PC-9 (cell line): ENCODE results near the gene SKIDA1. TPM values are rescaled to one million over a fixed set of nuclear protein-coding genes. Genes with fewer than 3 reads are reported as not detected.

ENCODE experiments used
- BruUV-seq: library from RNA; stranded (reverse); fragments of 400-500 nt; replicated peaks from 2 replicates; lab custom pipeline; 2021; lab: Mats Ljungman, UMichigan
- CTCF ChIA-PET: fragments of 300-600 bp; sonication (Branson Sonifier 250); formaldehyde crosslinking; loops from one replicate; lab custom pipeline; 2022; ENCODE audit warnings: antibody characterized with exemption; lab: Charles Lee
- POLR2A ChIA-PET: fragments of 300-600 bp; sonication (Branson Sonifier 250); formaldehyde crosslinking; loops from one replicate; lab custom pipeline; 2022; ENCODE audit warnings: antibody characterized with exemption; ENCODE audit not compliant: unreplicated experiment; lab: Charles Lee
- DNase-seq, 2 experiments: peaks; one replicate each; pipeline versions ENCODE4 v3.0.0 to v3.0.0-alpha.2; 2015 to 2022; ENCODE audit warnings: mixed read lengths in 1 of 2
- H2AFZ ChIP-seq: fragments of 200-600 bp; sonication (generic); 2 replicates; pipeline ENCODE4 v1.8.1; 2017; ENCODE audit warnings: antibody characterized with exemption
- H3F3A ChIP-seq: fragments of 200-600 bp; sonication (generic); 2 replicates; pipeline ENCODE4 v1.8.1; 2017; ENCODE audit warnings: antibody characterized with exemption, mild to moderate bottlenecking, low read depth; ENCODE audit not compliant: insufficient read depth
- H3K27ac ChIP-seq: fragments of 200-600 bp; sonication (generic); 2 replicates; pipeline ENCODE4 v1.6.1; 2016; ENCODE audit warnings: mixed run types
- H3K27me3 ChIP-seq: fragments of 200-600 bp; sonication (generic); 2 replicates; pipeline ENCODE4 v1.6.1; 2016; ENCODE audit warnings: low read depth, mixed run types; ENCODE audit not compliant: insufficient read depth
- H3K36me3 ChIP-seq: fragments of 200-600 bp; sonication (generic); 2 replicates; pipeline ENCODE4 v1.6.1; 2016; ENCODE audit warnings: low read depth, mixed run types
- H3K4me1 ChIP-seq: fragments of 200-600 bp; sonication (generic); replicated peaks from 2 replicates; pipeline ENCODE4 v1.6.1; 2016; ENCODE audit warnings: mixed run types; ENCODE audit not compliant: insufficient read depth
- H3K4me2 ChIP-seq: fragments of 200-600 bp; sonication (generic); 2 replicates; pipeline ENCODE4 v1.6.1; 2017; ENCODE audit warnings: mixed run types
- H3K4me3 ChIP-seq: fragments of 200-600 bp; sonication (generic); 2 replicates; pipeline ENCODE4 v1.6.1; 2016; ENCODE audit warnings: mixed run types
- H3K79me2 ChIP-seq: fragments of 200-600 bp; sonication (generic); 2 replicates; pipeline ENCODE4 v1.6.1; 2017; ENCODE audit warnings: low read depth, mixed run types
- H3K9me2 ChIP-seq: fragments of 200-600 bp; sonication (generic); 2 replicates; pipeline ENCODE4 v1.8.1; 2017; ENCODE audit warnings: mild to moderate bottlenecking; ENCODE audit not compliant: insufficient read depth
- H3K9me3 ChIP-seq: fragments of 200-600 bp; sonication (generic); 2 replicates; pipeline ENCODE4 v1.8.1; 2016; ENCODE audit warnings: low read depth; ENCODE audit not compliant: insufficient read depth
- H4K20me1 ChIP-seq: fragments of 200-600 bp; sonication (generic); 2 replicates; pipeline ENCODE4 v1.8.1; 2017; ENCODE audit not compliant: insufficient read depth
- CTCF ChIP-seq: fragments of 200-600 bp; sonication (generic); conservative IDR thresholded peaks from 2 replicates; pipeline ENCODE4 v1.6.1; 2017; ENCODE audit warnings: mixed run types, antibody characterized with exemption, mild to moderate bottlenecking, moderate library complexity
- EZH2 ChIP-seq: fragments of 200-600 bp; sonication (generic); IDR thresholded peaks from 2 replicates; pipeline ENCODE4 v1.8.0; 2017; ENCODE audit warnings: antibody characterized with exemption, low read depth
- intact Hi-C: fragments of 100-400 bp; cut with micrococcal nuclease; formaldehyde crosslinking; loops from one replicate; pipeline ENCODE4 v1.10.0; 2022; ENCODE audit not compliant: unreplicated experiment
- total RNA-seq: library from RNA; stranded (reverse); gene quantifications from 2 replicates; pipeline ENCODE4 v1.2.3, GENCODE V29; 2021

SKIDA1 gene
- total RNA-seq, 1 experiment from 2014 or later, result 1.1 TPM

DNA sequence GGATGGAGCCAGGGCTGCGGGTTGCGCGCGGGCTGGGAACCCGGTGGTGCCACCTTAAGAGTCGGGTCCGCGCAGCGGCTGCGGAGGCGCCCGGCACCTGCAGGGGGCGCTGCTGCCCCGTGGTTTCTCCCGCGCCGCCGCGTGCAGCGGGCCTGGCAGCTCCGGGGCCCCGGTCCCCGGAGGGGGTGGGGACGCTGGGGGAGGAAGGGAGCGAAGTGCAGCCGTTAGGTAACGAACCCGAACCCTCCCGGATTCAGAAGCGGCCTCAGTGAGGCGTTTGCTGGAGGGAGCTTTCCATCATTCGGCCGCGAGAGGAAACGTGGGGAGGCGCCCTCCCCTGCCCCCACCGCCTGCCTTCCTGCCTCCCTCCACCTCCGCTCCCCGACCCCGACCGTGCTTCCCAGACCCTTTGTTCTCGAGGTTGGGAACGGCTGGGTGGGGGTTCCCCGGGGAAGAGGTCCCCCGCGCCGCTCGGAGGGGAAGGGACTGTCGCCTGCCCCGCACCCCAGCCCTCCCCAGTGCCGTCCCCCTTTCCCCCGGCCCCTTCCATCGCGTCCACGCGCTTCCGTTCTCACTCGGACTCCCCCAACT lies 29.6 kb downstream of the SKIDA1 start:
- peak overlapping the region; percentile 48 for H3K27ac ChIP-seq
- H3K27me3 ChIP-seq, result no peaks in the 10 kb centered on the region
- ChIA-PET POLR2A (interaction anchor here (0.6 to 1.1 kb wide), 2 partner anchors 32 to 36 kb away, joined by 4 to 20 read pairs; no protein-coding TSS in a partner anchor), CTCF (interaction anchor here (0.5 to 1.7 kb wide), 11 partner anchors 23 to 476 kb away, joined by 3 to 11 read pairs (median 6); no protein-coding TSS in a partner anchor)
- H3K79me2 ChIP-seq, result no peaks in the 10 kb centered on the region
- H3K4me1 ChIP-seq, result peaks cover 6% of the 10 kb centered on the region
- no peaks in the 10 kb centered on the region for H3F3A ChIP-seq
- H2AFZ ChIP-seq, result peak overlapping the region; percentile 85
- H4K20me1 ChIP-seq, result no peaks in the 10 kb centered on the region
- H3K9me2 ChIP-seq, result no peaks in the 10 kb centered on the region
- TF ChIP-seq EZH2 (no peak), CTCF (peak; percentile 78)
- BruUV-seq, result no TSS peak
- intact Hi-C loops, result loop anchor here (1.0 to 10.0 kb wide), 8 partner anchors 21 to 457 kb away; no protein-coding TSS in a partner anchor
- peak overlapping the region; percentile 81 for H3K4me3 ChIP-seq
- DNase-seq, result peak; percentile 56 to 94
- H3K4me2 ChIP-seq, result peak overlapping the region; percentile 96
- no peaks in the 10 kb centered on the region for H3K36me3 ChIP-seq
- H3K9me3 ChIP-seq, result no peaks in the 10 kb centered on the region

GRCh38 chr10:21495002-21495751 lies 30.3 kb downstream of the SKIDA1 start:
- BruUV-seq, result TSS peak; percentile 25
- peak overlapping the region; percentile 69 for H2AFZ ChIP-seq
- intact Hi-C loops, result loop anchor here (1.0 to 10.0 kb wide), 6 partner anchors 131 to 458 kb away; no protein-coding TSS in a partner anchor

More at GRCh38 chr10:21495002-21495751, 30.3 kb downstream of the SKIDA1 start:
- H3K79me2 ChIP-seq, result no peaks in the 10 kb centered on the region
- H3K4me3 ChIP-seq, result peak overlapping the region; percentile 81
- peaks cover 6% of the 10 kb centered on the region for H3K4me1 ChIP-seq
- H3K27me3 ChIP-seq, result no peaks in the 10 kb centered on the region
- no peaks in the 10 kb centered on the region for H3F3A ChIP-seq
- no peak for TF ChIP-seq EZH2
- no peak for TF ChIP-seq CTCF
- H3K27ac ChIP-seq, result peak overlapping the region; percentile 48
- no peaks in the 10 kb centered on the region for H3K36me3 ChIP-seq
- H4K20me1 ChIP-seq, result no peaks in the 10 kb centered on the region
- ChIA-PET POLR2A (no interaction called here), CTCF (interaction anchor here (0.7 to 1.7 kb wide), 6 partner anchors 23 to 458 kb away, joined by 3 to 11 read pairs (median 6); no protein-coding TSS in a partner anchor)
- H3K9me2 ChIP-seq, result no peaks in the 10 kb centered on the region
- no peak for DNase-seq
- peak overlapping the region; percentile 96 for H3K4me2 ChIP-seq
- no peaks in the 10 kb centered on the region for H3K9me3 ChIP-seq
